Measurements from ENCODE around the gene MEGF10. TPM values are rescaled to one million over a fixed set of nuclear protein-coding genes. Genes with fewer than 3 reads are reported as not detected.
"Not testable (repeated sequence)": the region's sequence is repeated elsewhere in the genome, so short reads cannot be mapped to it uniquely, and the experiment has no call there.

The MEGF10 gene
- 43.0 TPM for polyA plus RNA-seq (ENCODE audit: insufficient read length)

GRCh38 chr5:127290019-127290945 lies at the start of gene MEGF10:
TSS of gene MEGF10 (plus strand) at chr5:127290796. CDS start at chr5:127331309, 40,513 bp downstream.
- no peak for DNase-seq (ENCODE audit: low read depth)

DNA sequence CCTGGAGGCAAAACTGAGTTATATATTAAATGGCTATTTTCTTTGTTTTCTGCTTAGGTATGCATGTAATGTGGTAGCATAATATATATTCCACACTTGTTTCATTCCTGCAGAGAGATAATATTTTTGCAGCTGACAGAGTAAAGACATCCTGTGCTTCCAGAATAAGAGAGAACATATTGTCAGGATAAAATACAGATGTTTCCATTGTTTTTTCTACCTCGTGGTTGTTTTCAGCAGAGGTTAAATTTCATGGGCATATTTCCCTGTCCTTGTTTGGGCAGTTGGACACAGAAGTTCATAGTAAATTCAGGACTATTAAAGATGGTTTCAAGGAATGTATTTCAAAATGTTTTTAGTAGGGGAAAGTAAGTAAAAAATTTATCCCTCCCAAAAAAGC lies 47.6 kb upstream of the MEGF10 start:
- DNase-seq (ENCODE audit: low read depth), result no peak

DNA sequence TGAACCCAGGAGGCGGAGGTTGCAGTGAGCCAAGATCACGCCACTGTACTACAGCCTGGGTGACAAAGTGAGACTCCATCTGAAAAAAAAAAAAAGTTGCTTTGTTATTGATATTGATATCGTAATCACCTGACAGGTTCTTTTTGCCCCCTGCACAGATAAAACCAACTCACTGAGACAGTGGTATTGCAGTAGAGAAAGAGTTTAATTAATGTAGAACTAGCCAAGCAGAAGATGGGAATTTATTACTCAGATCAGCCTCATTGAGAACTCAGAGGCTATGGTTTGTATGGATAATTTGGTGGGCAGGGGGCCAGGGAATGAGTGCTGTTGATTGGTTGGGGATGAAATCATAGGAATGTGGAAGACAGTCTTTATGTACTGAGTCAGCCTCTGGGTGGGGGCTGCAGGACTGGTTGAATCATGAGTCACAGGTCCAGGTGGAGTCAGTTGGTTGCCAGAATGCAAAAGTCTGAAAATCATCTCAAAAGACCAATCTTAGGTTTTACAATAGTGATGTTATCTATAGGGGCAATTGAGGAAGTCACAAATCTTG lies 35.8 kb upstream of the MEGF10 start:
- no peak for DNase-seq (ENCODE audit: low read depth)

- no peak for DNase-seq (ENCODE audit: low read depth)
Measured at GRCh38 chr5:127256886-127257597, 33.6 kb upstream of the MEGF10 start.

DNA sequence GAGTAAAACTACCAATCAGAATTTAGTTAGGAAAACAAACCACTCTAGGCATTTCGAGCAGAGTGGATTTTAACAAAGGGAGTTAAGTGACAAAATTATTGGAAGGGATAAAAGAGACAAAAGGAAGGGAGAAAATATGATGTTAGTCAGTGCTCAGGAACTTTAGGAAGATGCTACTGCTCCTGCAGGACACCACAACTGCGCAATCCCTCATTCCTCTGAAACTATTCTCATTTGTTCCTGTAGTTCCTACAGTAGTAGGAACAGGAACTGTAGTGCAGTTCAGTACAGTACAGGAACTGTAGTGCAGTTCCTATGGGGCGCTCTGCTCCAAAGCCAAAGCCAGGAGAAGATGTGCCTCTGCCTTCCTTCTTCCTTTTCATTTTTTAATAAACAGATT lies 29.9 kb upstream of the MEGF10 start:
- no peak for DNase-seq (ENCODE audit: low read depth)

GRCh38 chr5:127265473-127265872 lies 25.1 kb upstream of the MEGF10 start:
- not testable (repeated sequence) for DNase-seq (ENCODE audit: low read depth)

DNA sequence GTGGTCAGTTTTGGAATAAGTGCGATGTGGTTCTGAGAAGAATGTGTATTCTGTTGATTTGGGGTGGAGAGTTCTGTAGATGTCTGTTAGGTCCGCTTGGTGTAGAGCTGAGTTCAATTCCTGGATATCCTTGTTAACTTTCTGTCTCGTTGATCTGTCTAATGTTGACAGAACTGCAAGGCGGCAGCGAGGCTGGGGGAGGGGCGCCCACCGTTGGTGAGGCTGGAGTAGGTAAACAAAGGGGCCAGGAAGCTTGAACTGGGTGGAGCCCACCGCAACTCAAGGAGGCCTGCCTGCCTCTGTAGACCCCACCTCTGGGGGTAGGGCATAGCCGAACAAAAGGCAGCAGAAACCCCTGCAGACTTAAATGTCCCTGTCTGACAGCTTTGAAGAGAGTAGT lies 22.3 kb upstream of the MEGF10 start:
- not testable (repeated sequence) for DNase-seq (ENCODE audit: low read depth)

DNA sequence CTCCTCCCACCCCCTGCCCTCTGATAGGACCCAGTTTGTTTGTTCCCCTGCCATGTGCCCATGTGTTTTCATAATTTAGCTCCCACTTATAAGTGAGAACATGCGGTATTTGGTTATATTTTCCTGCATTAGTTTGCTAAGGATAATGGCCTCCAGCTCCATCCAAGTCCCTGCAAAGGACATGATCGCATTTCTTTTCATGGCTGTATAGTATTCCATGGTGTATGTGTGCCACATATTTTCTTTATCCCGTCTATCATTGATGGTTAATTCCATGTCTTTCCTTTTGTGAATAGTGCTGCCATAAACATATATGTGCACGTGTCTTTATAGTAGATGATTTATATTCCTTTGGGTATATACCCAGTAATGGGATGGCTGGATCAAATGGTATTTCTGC lies 19.9 kb upstream of the MEGF10 start:
- not testable (repeated sequence) for DNase-seq (ENCODE audit: low read depth)

DNA sequence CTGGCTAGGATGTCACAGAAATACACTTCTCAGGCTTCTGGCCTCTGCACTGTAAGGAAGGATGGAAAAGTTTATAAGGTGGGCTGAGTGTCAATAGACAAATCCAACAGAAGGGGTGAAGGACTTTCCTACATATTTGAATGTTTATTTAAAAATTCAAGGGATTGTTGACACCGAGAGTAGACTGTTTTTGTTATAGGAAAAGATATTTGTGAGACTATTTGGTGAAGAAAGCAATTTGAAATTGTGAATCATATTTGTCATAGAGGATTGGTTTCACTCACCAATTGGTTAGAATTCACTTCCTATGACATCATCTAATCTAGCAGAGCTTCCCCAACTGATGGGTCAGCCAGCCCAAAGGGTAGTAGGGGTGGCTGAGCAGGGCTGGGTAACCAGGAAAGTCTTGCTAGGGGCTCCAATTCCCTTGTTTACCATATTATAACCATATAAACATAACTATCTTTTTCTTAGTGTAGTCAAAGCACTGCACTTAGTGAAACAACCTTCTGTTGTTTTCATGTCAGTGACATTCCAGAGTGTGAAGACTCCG lies 14.9 kb upstream of the MEGF10 start:
- DNase-seq (ENCODE audit: low read depth), result no peak

GRCh38 chr5:127280491-127281220 lies 9.9 kb upstream of the MEGF10 start:
- no peak for DNase-seq (ENCODE audit: low read depth)

- DNase-seq (ENCODE audit: low read depth), result no peak
Measured at GRCh38 chr5:127281609-127282008, 9.0 kb upstream of the MEGF10 start.

- DNase-seq (ENCODE audit: low read depth), result no peak
Measured at GRCh38 chr5:127288676-127289075, 1.9 kb upstream of the MEGF10 start.

DNA sequence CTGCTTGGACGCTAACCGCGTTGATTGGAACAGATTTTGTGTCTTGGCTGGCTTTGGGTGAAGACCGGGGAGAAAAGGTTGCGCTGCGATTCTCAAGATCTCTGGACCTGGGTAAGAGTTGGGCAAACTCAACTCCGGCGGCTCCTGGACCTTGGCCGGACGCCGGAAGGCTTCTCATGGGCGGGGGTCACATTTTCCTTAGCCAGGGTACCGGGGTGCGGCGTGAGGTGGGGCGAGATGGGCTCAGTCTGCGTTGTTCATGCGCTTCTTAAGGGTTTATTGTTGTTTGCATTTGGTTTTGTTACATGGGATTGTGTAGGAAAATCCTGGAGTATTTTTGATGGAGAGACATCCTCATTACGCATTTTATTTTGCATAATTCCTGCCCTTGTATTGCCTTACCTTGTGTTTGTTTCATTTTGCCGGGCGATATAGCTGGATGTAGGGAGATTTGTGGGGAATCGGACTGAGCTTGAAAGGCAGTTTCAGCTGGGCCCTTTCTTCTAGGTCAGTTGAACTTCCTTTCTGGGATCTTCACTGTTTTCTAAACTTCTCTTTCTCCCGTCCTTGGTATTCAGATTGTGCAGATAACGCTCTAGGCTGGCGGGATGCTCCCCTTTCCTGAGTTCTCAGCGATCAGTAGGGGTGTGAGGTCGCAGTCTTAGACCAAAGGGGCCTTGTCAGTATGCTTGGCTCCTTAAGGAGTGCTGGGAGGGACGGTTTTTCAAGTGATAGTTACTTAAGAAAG lies 524 bp downstream of the MEGF10 start:
- DNase-seq (ENCODE audit: low read depth), result no peak

- no peak for DNase-seq (ENCODE audit: low read depth)
Measured at GRCh38 chr5:127292030-127292735, 1.6 kb downstream of the MEGF10 start.

- no peak for DNase-seq (ENCODE audit: low read depth)
Measured at GRCh38 chr5:127293373-127293772, 2.8 kb downstream of the MEGF10 start.

- DNase-seq (ENCODE audit: low read depth), result no peak
Measured at GRCh38 chr5:127294829-127295228, 4.2 kb downstream of the MEGF10 start.

GRCh38 chr5:127295454-127295853 lies 4.9 kb downstream of the MEGF10 start:
- no peak for DNase-seq (ENCODE audit: low read depth)

DNA sequence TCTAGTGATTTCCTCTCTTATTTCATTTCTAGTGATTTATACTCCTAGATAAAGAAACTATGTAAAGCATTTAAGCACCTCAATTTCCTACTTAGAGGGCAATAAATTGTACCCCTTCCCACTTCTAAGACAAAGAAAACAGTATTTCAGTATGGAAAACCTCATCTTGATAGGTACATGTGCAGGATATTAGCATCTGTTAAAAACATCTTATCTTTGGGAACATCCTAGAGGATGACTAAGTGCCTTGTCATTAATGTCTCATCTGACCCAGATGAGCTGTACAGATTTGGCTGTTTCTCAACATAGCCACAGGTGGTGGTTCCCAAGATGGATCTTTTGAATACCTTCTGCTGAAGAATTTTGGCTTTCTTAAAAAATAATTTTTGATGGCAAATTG lies 5.7 kb downstream of the MEGF10 start:
- no peak for DNase-seq (ENCODE audit: low read depth)

DNA sequence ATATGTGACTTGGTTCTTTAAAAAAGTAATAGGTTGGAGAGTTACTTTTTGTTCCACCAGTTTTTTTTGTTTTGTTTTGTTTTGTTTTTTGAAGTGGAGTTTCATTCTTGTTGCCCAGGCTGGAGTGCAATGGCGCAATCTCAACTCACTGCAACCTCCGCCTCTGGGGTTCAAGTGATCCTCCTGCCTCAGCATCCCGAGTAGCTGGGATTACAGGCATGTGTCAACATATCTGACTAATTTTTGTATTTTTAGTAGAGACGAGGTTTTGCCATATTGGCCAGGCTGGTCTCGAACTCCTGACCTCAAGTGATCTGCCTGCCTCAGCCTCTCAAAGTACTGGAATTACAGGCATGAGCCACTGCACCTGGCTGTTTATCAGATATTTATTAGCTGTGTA lies 6.3 kb downstream of the MEGF10 start:
- DNase-seq (ENCODE audit: low read depth), result not testable (repeated sequence)

Data from forelimb muscle (tissue), 1 donor.